HG02588 (cell line): ENCODE measurements around the gene PKNOX2.

Experiments used
- ATAC-seq: cut with Tn5 transposase; IDR thresholded peaks from one replicate; pipeline ENCODE4 v1.9.1; 2021; ENCODE audit warnings: mild to moderate bottlenecking, moderate library complexity; ENCODE audit not compliant: unreplicated experiment

Gene PKNOX2

DNA sequence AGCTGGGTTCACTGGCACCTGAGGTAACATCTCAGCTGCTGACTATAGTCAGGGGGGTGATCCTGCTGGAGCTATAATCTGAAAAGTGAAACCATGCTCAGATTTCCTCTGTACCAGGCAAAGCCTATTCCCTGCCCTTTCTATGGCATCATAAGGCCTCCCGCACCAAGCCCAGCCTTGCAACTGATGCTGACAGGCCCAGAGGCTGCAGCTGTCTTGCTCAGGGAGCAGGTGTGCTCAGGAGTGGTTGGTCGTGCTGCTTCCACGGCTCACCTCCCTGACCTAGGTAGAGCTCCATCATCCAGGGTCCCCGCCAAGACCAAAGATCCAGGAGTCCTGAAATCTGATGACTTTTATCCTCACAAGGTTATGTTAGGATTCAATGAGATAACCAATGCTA is 209.8 kb downstream of the PKNOX2 start:
- no peak for ATAC-seq

DNA sequence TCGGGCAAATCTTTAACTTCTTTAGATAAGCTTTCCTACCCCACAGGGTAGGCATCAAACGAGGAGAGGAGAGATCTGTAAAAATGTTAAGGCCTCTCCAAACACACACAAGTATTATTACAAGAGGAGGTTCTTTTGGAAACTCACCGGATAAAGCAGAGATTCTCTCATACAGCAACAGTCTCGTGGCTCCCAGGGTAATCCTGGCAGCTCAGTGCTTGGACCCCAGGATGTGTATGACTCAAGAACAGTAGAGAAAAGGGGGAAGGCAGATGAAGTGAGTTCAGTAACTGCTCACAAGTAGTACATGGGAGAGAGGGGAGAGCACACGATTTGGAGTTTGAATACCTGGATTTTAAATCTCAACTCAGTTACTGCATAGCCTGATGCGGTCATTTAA is 210.6 kb downstream of the PKNOX2 start:
- ATAC-seq, result no peak

DNA sequence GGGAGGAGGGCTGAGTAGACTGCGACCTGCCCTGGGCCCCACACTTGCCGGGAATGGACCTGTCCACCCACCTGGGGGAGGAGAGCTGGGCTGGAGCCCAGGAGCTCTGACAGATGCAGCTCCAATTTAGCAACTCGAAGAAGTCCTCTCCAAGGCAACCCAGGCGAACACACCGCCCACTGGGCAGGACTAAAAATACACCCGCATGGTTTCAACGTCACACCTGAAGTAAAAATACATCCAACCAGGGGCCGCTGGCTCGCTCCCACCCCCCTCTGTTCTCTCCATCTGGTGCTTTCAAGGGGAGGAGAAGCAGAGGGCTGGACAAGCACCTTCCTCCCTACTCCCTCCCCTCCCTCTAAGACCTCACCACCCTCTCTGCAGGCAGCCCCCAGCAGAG is 211.6 kb downstream of the PKNOX2 start:
- no peak for ATAC-seq

DNA sequence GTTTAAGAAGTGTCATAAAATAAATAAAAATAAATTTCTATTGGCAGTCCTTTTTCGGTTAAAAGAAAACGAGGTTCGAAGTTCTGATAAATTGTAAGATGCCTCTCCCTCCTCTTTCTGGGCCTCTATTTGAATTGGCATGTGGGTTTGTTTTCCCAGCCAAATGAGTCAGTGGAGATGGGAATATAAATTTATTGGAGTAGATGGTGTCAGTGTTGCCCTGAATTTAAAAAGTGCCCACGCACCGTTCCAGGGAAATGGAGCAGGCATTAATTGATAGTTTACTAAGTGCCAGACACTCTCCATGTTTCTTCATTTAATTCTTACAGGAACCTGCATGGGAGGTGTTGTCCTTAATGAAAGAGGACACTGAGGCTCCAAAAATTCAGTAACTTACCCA is 212.3 kb downstream of the PKNOX2 start:
- ATAC-seq, result no peak

DNA sequence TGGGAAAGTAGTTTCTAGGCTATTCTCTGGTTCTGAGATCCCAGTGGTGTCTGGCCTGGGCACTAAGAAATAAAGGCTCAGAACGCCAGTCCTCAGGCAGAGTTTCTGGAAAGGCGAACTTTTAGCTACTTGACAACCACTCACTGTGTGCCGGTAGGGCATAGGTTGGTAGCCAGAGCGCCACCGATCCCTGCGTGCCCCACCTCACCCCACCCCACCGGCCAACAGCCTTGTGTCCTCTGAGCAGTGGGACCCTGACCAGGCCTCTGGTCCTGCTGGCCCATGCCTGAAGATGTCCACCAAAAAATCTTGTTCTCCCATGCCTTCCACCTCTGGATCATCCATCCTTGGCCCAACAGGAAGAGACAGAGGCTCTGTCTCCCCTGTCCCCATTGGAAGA is 213.5 kb downstream of the PKNOX2 start:
- ATAC-seq, result no peak

DNA sequence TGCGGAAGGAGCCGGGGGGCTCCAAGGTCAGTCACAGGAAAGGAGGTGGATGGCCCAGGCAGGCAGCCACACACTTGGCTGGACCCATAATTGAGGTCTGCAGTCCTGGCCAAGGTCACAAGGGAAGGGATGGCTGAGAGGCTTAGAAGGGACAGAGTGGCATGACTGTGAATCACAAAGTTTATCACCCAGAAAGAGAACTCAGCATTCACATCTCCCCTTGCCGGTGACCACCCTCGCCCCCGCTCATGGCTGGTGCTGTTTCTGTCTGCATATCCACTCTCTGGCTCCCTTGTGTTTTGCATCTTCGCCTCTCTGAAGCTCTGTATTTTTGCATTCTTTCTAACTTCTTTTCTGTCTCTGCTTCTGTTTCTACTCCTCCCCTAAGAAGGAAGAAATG is 214.0 kb downstream of the PKNOX2 start:
- ATAC-seq, result no peak

DNA sequence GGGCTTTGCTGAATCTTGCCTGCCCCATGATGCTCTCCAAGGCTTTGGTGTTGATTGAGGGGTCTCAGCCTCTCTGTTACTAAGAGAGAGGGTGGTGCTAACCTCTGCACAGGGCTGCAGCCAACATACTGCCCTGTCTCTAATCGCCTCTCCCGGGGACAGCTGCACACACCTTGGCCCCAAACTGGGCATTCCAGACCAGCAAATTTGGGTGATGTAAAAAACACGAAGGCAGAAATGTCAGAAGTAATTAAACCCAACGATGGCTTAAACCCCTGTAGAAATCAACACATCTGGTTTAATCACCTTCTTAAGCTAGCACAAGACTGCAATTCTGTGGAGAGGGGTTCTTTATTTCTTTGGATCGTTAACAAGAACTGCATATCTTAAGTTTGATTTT is 215.0 kb downstream of the PKNOX2 start:
- no peak for ATAC-seq

DNA sequence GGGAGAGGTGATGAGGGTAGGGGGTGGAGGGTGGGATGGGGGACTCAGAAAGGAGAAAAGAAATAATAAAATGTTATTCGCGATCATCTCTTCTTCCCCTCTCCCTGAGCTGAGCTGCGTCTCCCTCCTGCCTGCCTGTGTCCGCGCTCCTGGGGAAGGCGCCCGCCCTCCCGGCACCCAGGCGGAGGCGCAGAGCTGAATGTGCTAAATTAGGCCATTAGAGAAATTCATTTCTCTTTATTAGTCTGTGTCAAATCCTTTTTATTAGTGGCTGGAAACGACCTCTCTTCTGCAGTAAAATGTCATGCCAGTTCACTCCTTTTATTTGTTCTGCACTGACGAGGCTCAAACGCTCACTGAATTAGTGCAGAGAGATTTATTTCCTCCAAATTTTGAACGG is 215.4 kb downstream of the PKNOX2 start:
- ATAC-seq, result no peak

DNA sequence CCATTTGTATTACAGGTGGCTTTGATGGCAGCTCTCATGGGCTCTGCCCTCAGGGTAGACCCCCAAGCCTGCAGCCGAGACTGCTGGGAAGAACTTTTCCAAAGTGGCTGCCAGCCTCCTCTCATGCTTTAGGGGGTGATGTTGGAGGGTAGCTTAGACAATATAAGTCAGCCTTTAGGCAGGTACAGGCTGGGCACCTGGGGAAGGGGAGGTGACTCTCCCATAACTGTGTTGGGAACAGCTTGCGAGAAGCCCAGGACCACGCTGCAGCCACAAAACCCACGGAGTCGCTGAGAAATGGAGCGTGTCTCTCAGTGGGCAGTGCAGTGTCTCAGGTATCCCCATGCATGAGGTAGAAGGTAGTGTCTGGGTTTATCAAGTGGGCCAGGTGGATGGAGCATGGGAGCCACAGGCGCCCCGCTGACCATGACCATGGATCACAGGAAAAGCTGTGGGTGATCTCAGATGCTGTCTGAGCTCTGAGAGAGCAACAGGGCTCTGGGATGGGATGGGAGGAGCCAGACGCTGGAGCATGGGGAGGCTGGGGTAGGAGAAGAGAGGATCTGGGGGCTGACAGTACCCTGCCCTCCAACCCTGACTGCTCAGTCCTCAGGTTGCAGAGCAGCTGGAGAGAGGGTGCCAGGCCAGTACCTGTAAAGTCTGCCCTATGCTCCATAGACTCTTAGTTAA is 216.3 kb downstream of the PKNOX2 start:
- no peak for ATAC-seq

DNA sequence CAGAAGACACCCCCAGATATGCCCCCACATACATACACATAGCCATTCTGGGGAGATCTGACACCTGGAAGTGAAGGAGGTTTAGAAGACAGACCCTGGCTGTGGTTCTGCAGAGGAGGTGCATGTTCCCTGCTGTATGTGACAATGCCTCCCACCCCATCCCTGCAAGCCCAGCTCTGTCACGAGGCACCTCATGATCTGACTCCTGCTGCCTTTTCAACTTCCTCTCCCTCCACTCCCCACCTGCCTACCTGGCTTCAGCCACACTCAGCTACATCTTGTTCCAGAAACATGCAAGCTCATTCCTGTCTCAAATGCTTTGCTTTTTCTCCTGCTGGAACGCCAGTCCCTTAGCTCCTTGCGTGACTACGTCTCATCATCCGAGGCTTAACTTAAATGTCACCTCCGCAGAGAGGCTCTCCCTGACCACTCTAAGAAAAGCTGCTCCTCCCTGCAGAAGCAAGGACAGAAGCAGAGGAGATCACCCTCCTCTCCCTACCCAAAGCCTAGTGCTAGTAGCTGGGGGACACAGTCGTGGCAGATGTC is 217.0 kb downstream of the PKNOX2 start:
- no peak for ATAC-seq

DNA sequence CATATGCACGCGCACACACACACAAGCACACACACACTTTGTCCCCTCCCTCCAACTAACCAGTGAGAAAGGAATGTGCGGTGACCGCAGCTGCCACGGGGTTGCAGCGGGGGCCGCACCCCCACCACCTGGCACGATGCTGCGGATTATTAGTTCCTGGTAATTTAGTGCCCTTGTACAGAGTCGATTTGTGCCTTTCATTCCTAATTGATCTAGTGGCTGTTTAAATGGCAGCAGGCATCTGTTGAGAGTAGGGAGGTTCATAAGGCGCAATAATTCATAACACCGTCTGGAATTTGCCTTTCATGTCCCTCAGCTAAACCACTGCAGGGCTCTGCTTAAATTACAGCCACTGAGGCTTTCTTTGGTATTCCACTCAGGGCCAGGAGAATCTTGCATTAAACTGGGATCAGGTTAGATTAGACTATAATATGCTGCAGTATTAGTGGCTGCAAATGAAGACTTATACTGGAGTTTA is 217.8 kb downstream of the PKNOX2 start:
- no peak for ATAC-seq

DNA sequence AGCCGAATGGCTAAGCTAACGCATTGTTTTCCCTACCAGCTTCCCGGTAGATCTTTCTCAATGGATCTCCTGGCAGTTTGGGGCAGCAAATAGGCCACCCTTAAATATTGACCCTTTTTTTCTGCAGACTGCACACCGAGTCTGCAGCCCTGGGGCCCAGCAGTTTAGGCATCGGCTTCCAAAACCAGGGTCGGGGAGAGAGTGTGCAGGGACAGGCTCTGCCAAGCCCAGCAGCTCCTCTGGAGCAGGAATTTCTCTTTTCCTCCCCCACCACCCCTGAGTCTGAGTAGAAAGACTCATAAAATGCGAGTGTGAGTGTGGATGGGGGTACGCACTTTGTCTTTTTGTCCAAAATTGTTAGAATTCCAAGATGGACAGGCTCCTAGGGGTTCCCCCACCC is 218.3 kb downstream of the PKNOX2 start:
- ATAC-seq, result no peak

DNA sequence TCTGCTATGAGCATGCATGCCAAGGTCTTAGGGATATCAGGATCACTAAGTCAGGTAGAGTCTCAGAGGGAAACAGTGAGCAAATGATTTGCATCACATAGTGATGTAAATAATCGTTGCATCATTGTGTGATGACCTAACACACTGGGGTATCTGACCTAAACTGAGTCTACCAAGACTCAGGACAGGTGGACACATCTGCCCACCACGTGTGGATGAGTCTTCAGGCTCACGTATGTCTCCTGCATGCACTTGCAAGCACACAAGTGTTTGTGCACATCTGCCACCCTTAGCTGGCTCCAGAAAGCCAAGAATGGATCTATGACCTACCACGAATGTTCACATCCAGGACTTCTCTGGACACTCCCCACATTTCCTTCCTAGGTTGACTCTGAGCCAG is 220.3 kb downstream of the PKNOX2 start:
- ATAC-seq, result no peak

DNA sequence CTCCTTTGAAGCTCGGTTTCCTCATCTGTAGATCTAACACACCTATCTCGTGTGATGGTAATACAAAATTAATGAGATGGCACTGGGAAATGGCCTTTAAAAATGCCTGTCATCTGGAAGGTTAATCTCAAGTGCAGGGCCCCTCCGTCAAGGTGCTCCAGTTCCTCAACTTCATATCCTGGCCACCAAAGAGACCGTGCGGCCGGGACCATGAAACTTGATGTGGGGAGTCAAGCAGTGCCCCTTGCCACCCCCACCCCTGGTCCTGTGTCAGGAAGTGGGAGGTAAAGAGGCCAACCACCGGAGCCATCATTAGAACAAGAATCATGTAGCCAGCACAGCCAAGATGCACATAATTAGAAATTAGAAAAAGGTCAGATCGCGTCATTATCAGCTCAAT is 223.3 kb downstream of the PKNOX2 start:
- no peak for ATAC-seq

DNA sequence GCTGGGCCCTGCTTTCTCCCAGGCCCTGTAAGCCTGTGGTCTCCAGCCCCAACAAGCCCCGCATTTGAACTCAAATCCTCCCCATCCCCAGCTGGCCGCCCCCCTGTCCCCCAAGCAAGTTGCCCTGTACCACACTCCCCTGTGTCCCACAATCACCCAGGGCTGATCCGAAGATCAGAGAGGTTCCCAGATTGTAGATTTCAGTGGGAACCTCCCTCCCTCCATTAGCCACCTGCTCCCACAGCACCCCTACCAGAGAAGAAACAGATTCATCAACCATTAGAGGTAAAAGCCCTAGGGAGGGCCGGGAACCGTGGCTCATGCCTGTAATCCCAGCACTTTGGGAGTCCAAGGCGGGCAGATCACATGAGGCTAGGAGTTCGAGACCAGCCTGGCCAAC is 224.1 kb downstream of the PKNOX2 start:
- ATAC-seq, result no peak

DNA sequence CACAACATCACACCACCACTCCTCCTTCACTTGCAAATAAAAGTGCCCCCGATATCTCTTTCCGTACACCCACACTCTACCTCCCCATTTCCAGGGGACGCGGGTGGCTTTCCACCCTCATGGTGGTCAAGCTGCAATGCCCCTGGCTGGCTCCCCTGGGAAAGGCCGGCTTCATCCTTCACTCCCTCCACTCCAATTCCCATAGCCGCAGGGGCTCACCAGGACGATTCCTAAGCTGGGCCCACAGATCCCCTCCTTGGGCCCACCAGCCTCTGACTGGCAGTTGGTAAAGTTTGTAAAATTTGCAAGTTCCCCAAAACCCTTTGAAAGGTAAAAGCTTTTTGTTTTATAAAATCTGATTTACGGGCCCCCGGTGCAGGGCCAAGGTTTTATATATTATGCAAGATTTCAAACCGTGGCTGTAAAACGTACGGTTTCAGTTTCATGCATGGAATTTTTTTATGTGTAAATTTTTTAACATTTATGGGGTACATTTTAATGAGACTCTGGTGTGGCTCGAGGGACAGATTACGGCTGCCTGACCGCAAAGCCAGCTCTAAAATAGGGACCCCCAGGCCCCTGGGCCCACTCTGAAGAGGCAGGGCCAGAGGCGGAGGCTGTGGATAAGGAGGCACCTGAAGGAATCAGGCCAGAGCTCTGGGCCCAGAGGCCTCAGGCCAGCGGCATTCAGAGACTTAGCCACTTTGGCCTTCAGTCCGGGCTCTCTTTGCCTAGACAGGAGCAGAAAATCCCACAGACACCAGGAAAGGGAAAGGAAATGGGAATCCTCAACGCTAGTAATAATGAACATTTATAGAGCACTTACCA is 225.0 kb downstream of the PKNOX2 start:
- no peak for ATAC-seq

DNA sequence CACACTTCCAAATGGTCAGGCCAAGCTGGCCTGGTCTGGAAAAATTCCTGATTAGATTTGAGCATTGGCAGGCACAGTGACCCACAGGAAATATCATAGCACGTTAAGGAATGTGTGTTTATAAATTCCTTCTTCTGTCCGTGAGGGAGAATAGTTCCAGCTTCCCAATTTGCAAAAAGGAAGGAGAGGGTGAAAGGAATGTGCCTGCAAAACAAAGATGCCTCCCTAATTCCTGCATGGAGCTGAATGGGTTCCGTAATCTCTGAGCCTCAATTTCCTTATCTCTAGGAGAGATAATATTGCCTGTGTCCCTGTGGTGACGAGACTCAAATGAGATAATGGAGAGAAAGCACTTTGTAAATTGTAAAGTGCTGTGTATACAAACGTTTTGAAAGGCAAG is 226.4 kb downstream of the PKNOX2 start:
- no peak for ATAC-seq

DNA sequence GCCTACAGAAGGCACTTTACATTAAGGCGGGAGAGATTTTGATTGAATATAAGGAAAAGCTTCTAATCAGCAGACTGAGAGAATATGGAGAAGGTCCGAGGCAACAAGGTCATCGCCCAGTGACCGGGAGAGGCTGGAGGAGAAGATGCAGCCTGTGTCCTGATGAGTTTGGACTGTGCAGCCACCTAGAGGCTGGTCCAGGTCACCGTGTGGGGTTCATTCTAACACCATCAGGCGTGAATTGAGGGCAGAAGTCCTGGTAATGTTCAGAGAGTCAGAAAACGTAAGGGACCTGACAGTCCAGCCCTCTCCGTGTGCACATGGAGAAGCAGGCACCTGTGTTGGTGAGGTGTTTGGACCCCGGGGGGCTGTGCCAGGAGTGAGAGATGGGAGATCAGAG is 228.8 kb downstream of the PKNOX2 start:
- no peak for ATAC-seq

DNA sequence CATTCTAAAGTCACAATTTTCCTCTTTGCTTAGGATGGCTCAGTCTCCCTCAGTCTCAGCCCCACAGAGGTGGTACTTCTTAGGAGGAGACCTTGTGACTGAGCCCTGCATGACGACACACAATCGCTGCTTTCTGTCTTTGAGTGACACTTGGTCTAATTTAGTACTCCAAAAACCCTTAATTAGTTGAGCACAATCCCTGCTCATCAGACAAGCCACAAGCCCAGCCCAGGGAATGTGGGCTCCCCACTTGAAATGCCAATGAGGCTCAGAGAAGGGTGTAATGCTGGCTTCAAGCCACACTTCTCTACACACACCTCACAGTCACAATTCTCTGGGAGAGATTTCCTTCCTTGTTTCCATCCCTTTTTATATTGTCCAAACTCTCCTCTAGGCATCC is 229.7 kb downstream of the PKNOX2 start:
- no peak for ATAC-seq

DNA sequence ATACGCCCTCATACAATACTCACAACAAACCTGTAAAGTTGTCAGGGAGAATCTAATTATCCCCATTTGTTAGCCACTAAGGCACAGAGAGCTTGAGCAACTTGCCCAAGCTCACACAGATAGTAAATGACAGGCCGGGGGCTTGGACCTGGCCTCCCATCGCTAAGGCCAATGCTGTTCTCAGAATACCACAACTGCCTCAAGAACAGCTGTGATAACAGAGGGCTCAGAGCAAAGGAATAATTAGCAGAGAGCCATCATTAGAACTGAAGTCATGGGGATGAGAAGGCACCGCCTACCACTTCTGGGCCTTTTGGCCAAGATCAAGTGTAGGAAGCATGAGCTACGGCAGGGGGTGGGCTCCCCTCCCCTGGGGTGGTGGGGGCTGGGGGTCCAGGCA is 232.9 kb downstream of the PKNOX2 start:
- ATAC-seq, result no peak

DNA sequence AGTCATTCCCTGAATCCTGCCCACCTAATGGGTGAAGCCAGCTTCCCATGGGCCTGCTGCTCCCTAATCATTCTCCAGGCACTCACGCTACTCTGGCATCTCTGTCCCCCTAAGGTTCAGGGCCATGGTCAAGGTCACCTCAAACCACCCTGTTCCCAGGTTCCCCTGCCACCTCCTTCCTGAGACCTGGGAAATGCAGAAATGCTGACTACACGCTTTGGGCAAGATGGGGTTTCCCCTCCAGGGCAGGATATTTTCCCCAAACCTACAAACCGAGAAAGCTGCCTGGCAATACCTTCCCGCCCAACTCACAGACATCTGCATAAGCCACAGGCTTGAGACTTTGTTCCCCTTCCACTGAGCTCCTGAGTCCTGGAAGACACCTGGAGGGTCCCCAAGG is 233.9 kb downstream of the PKNOX2 start:
- ATAC-seq, result no peak

DNA sequence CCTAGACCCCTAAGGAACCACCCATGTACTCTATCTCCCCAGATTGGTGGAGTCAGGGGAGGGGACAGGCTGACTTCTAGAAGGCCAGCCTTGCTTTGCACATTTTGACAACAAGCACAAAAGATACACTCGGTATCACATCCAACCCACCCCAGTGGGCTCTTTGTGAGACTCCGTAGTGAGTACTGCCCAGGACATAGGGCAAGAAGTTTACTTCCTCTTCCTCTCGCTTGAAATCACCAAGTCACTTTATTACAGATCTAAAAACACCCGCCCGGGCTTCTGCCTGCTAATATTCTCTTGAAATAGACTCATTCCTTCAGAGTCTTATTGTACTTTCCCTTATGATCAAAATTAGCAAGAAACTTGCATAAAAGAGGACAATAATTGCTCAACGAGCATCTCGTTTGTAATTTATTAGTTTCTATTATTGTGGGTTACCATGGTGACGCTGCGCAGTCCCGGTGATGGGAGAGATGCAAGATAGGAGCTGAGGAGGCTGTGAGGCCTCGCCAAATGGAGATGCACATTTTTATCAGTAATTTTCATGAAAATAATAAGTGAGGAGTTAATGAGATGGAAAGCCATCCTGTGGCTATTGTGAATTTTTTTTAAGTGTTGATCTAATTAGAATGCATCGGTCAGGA is 234.6 kb downstream of the PKNOX2 start:
- no peak for ATAC-seq
